GM20431 (cell line): Measurements from ENCODE around the gene VPS72.

Experiments
- in situ Hi-C: fragments of 300-500 bp; cut with MseI, MboI; formaldehyde crosslinking; loops from one replicate; pipeline ENCODE4 v1.15.0; 2020; ENCODE audit warnings: low sequenced_read_pairs; ENCODE audit not compliant: unreplicated experiment

VPS72 gene

DNA sequence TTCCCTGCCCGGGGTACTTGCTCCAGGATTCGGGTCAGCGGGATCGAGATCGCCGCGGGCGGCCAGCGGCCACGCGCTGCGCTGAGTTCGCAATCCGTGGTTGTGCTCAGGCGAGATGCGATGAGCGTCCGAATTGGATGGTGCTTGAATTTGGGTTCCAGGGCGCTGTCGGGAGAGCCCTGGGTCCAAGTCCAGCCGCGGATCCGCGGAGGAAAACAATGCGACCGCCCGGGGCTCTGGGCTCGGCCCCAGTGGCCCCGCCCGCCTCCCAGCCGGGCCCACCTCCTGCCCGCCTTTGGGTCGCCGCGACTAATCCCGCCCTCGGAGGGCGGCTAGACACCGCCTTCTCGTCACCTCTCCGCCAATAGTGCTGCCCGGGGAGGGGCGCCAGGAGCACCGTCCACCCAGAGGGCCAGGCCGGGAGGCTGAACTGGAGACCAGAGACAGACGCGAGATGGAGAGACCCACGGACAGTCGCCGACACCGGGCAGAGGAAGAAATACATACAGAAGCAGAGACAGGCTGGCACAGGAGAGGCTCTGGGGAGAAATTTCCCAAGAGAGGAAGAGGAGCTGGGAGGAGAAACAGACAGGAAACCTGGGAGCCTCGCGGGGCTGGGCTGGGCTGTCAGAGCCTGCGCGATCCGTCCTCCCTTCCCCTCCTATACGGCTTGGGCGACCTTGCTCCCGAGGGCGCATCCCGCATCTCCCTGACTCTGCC lies 43.4 kb downstream of the VPS72 start, which contains the start of gene SEMA6C:
SEMA6C (minus strand) TSS at position 220 of the 720 bp plus-strand sequence. CDS start 4,010 bp downstream, outside the sequence.
- in situ Hi-C loops: loop anchor here (10.0 kb wide), 1 partner anchor 52 kb away; no protein-coding TSS in a partner anchor

DNA sequence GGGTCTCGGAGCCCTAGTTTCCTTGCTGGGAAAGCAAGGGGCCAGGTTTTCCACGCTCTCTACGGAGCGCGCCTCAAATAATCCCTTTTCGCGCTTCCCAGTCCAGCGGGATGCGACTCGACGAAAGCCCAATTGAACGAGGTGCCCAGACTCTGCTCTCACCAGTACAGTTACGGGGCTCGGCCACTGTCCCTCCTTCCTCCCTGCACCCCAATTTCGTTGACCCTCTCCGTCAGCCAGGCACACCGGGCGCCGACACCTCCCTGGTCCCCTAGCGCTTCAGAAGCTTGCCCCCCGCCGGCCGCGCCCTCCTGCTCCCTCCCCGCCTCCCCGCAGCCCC lies 44.0 kb downstream of the VPS72 start:
- in situ Hi-C loops: loop anchor here (10.0 kb wide), 1 partner anchor 51 kb away; no protein-coding TSS in a partner anchor

DNA sequence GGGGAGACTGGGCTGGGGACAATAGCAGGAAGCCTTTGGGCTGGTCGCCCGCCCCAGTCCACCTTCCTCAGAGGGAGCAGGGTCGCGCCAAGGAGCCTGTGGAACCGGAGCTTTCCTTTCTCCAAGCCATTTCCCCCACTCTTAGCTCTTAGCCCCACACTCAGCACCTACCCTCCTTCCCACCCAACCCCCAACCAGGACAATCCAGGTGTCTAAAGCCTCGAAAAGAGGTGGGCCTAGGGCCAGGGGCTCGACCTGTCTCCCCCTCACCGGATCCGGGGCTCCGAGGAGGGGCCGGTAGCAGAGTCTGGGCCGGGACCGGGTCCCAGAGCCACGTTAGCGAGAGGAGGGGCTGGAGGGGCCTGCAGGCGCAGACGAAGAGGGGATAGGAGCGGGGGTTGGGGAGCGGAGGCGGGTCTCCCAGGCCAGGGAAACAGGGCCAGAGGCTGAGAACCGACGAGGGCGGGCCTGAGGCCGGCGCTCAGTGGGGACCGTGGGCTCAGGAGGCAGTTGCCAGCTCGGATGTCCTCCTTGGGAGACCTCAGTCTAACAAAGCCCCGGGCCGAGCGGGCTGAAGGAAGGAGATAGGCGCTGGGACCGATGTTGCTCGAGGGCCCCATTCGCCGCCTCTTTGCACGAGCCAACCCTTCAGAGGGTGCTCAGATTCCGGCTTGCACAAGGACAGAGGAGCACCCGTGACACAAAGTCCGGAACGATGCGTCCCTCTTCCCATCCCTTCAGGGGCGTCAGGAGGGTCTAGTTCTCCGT lies 44.5 kb downstream of the VPS72 start:
- in situ Hi-C loops: loop anchor here (10.0 kb wide), 1 partner anchor 51 kb away; no protein-coding TSS in a partner anchor

DNA sequence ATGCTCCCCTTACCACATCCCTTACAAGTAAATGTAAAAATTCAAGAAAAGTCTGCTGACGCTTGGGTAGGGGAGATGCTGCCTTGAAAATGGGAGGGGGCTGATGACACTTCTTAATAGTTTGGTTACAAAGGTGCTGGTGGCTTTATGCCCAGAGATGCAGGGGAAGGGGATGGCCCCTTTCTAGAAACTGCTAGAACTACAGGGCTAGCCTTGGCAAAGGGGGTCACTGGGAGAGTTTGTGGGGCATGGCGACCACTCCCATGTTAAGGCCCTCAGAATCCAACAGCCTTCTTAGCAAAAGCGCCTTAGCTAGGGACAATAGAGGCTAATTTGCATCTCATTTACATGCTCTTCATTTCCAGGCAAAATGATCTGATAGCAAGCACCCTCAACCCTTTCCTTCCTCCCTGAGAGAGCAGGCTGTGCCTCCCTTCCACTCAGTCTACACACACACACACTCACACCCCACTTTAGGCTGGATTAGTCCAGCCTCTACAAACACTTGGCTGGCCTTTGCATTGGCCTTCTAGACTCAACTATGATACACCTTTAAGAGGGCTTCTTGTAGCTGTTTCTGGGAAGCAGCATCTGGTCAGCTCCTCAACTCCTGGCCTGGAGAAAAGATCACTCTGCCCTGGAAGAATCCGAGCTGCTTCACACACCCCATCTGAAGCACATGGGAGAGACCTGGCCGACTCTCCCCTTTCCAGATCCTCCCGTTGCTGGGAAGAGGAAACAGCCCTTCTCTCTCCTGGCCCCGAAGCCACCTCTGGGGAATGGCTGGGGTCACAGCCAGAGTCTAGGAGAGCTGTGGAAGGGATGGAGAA lies 45.3 kb downstream of the VPS72 start:
- in situ Hi-C loops: loop anchor here (10.0 kb wide), 1 partner anchor 50 kb away; no protein-coding TSS in a partner anchor

DNA sequence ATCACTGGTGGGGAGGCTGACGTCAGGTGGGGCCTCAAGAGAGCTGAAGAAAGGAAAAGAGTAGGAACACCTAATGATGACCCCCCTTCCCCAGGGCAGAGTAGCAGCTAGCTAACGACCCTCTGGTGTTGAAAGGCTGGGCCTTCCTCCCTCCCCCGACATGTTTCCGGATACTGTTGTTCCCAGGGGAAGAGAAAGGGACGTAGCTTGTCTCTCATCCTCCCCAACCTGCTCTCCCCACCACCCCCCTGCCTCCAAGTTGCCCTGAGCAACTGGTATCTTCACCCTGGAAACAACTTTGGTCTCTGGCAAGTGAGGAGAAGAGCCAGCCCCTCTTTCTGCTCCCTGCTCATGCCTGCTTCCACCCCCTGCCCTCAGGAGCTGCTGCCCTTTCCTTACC lies 46.0 kb downstream of the VPS72 start:
- in situ Hi-C loops: loop anchor here (10.0 kb wide), 1 partner anchor 49 kb away; no protein-coding TSS in a partner anchor

DNA sequence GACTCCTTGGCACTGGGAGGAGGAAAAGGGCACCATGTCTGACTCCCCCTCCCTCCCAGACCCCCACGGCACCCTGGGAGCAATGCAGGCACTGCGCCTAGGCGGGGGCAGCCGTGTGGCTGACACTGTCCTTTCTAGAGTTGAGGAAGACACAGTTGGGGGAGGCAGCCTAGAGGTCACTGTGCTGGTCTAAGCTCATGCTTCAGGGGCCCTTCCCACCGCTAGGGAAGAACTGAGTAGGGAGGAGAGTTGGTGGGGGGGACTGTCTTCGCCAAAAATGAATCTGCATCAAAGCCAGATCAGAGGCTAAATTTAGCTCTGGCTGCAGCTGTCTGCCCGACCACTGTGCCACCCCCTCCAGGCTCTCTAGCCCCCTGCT lies 47.0 kb downstream of the VPS72 start:
- in situ Hi-C loops: loop anchor here (10.0 kb wide), 1 partner anchor 48 kb away; no protein-coding TSS in a partner anchor

DNA sequence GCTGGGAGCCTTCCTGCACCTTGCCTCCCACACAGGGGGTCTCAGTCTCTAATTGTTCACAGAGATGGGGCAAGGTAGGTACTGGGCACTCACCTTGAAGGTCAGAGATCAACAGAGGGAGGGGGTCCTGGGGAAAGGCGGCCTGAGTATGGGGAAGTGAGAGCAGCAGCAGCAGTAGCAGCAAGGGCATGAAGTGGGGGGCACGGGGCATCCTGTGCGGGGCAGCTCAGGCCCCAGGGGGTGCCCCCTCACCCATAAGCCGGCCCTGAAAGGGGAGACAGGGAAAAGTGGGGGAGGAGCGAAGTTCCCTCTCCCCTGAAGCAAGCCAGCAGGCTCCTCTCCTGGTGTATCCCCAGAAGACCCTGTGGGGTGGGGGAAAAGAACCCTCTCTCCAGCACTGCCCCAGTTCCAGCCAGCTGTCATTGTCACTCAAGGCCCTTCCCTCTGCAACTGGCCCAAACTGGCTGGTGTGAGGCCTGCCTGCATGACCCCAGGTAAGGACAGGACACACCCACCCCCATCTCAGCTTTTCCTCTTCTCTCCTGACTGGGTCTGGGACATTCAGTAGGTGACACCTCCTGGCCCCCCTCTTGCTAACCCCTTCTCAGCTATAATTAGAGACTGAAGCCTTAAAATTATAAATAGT lies 47.5 kb downstream of the VPS72 start:
- in situ Hi-C loops: loop anchor here (10.0 kb wide), 1 partner anchor 48 kb away; no protein-coding TSS in a partner anchor

DNA sequence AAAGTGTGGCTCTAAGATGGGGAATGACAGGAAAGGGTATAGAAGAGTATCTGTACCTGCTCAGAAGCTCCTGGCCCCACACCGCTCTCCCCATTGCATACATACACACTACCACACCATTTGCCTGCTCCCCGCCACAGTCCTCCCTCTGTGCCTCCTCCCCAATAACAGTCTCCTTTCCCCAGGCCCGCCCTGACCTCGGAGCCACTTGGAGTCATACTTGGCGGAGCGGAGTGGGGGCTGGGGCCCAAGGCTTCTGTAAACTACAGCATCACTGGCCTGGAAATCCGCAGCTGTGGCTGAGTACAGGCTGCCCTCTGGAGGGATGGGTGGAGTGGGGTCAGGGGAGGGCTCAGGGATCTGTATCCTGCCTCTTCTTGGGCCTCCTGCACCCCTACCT lies 52.2 kb downstream of the VPS72 start:
- in situ Hi-C loops: no loop called here

DNA sequence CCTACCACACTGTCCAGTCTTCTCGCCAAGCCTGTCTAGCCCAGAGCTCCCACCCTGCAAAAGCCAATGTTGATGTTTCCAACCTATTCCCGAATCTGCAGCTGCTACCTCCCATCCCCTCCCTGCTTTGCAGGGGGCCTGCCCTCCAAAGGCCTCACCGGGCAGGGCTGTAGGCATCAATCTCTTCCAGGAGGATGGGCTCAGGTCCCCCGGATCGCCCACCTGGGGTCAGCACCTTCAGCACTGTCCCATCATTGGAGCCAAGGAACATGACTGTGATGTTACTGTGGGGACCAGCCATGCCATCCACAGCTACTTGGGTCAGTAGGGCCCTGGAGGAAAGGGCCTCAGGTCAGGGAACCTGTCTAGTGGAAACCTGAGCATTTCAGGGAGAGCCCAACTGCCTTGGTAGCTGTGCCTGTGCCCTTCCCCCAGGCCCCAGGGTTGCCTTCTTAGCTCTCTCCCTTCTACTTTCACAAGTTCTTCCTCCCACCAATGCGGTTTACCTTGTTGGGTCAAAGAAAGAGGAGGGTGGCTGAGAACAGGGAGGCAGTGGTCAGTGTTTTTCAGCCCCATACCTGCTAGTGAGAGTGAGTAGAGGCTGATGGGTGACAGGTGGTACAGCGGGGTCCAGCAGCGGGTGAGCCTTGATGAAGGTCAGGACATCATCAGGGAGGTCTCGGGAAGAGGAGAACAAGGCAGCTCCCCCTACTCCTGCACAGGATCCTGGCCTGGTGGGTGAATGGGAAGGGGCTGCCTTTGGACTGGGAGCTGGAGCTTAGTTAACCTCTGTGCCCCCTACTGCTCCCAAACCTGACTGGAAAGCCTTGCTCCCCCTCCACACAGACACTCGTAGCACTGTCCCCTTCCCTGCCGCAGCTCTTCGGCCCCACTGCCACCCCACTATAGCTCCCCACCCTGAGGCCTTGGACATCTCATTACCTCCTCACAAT lies 54.3 kb downstream of the VPS72 start:
- in situ Hi-C loops: no loop called here

DNA sequence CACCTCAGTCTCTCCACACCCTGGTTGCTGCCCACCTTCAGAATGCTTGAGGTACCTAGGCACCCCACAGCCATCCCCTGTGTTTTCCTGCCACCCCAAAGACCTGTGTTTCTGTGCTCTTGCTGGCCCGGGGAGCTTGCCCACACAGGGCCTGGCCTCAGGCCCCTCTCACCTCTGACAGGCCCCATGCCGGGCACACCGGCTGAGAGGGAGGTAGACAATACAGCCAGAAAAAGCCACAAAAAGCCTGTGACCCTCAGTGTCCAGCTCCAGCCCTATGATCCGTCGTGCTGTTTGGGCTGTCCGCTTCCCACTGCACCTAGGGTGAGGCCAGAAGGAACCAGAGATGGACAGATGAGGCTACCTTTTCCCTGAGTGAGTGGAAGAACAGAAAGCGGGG lies 55.0 kb downstream of the VPS72 start:
- in situ Hi-C loops: no loop called here

DNA sequence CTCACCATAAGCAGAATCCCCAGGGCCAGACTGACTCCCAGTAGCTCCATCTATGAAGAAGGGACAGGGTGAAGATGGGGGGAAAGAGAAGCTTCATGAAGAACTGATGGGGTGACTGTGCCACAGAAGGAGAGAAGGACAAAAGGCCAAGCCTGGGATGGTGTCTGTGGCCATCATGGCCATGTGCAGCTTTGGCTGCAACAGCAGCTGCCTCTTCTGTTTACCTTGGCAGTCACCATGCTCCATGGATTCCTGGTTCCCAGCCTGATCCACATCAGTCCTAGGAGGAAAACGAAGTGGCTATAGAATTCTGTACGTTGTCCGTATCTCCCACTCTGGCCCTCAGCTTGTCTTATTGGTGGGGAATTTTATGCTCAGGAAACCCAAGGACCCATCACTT lies 55.6 kb downstream of the VPS72 start:
- in situ Hi-C loops: no loop called here

DNA sequence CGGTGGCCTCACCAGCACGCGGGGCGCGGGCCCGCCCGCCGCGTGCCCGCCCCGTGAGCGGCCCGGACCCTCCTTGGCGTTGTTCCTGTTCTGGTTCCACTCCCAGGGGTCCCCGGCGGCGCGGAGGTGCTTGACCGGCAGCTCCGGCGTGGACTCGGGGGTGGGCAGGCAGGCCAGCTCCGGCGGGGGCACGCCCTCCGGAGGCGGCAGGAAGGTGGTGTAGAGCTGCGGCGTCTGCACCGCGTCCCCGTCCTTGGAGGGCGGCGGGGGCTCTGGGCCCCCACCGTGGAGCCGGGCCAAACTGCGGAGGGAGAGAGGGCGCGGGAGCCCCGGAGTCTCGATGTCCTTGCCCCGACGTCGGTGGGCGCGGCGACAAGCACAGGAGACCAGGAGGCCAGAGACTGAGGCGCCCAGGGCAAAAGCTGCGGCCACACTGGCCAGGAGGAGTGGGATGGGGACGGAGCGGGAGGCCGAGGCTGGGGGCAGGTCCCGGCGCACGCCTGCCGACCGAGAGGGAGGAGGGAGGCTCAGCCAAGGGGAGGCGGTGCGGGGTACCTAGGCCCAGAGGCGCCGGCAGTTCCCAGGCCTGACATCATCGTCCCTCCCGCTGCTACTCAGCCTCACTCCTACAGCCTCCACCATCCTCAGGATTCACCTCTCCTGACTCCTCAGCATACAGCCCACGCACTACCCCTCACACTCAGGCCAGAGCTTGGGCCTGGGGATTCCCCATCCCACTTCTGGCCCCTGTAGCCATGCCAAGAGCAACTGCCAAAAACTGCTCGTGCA lies 56.8 kb downstream of the VPS72 start:
- in situ Hi-C loops: no loop called here

DNA sequence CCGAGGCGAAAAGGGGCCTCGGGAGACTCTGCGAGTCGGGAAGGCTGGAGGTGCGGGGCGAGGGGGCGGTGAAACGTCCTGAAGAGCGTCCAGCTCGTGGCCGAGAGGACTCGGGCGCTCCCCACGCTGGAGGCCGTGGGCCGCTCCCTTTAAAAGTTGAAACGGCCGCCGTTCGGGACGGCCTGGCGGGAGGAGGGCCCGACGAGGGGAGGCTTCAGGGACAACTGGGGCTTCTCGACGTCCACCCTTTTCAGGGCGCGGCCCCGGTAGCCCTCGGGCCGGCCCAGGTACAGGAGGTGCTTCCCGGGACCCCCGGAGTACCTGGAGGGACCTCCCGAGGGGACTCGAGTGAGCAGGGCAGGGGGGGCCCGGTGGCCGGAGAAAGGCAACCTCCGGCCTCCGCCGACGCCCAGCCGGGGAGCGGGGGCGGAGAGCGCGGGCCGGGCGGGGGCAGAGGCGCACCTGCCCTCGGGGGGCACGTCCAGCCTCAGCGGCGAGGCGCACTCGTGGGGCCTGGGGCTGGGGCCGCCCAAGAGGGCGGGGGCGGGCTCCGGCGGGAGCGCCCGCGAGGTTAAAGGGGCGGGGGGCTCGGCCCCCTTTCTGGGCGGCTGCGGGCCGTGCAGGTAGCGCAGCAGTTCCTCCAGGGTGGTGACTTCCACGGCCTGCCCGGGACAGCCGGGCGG lies 57.5 kb downstream of the VPS72 start:
- in situ Hi-C loops: no loop called here

DNA sequence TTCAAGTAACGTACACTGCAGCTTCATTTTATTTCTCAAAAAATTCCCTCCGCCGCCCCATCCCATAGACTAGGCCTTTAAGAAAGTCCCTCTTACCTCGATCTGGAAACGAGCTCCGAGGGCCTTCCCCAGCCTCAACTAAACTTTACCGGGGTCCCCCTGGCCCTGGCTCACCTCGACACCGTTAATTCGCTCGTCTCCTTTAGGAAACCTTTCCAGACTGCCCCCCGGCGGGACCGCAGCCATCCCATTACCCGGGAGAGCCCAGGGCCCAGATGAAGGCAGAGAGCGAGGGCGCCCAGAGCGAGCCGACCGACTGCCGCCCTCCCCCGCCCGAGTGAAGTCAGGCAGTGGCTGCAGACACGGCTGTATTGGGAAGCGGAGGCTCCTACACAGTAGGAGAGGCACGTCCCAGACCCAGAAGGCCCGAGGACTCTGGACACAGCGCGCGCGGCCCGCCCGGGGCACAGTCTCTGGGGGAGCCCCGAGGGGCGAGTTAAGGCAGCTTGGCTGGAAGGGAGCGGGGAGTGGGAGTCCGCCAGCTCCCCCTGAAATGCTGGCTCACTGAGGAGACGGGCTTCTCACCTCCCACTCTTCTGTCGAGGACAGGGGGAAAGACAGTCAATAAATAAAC lies 58.2 kb downstream of the VPS72 start:
- in situ Hi-C loops: no loop called here

DNA sequence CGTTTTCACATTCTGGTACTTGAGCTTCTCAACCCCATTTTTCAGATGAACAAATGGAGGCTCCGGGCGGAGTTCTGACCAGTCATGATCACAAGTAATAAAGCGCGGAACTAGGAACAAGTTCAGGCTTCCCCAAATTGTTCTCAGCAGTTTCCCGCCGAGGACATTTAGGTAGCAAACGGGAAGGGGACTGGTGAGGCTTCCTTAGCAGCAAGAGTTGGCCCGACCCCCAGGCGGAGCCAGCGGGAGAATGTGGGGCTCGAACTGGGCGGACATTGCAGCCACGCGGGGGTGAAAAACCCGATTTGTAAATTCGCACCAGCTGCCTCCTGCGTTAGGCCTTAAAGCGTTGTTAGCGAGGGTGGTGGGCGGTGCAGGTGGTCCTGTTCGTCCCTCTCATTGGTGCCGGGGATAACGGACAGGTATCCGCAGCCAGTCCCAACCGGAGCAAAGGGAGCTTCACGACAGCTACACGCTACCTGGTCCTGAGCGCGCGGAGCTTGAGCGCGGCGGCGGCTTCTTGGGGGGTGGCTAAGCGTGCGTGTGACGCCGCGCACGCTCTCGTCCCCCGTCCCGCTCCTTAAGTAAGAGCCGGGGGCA lies 58.9 kb downstream of the VPS72 start:
- in situ Hi-C loops: no loop called here

DNA sequence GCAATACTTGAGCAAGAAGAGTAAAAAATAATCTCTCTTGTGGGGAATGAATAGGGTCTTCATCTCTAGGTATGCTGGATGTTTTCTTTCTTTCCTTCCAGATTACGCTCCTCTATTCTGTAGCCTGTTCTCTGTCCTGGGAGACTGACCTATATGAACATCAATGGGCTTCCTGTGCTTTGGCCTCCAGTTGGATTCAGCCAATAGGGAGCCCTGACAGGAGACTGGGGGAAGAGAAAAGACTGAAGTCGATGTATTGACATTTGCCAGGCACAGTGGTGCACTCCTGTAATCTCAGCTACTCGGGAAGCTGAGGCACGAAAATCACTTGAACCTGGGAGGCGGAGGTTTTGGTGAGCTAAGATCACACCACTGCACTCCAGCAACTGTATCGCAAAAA lies 61.2 kb downstream of the VPS72 start:
- in situ Hi-C loops: no loop called here
